GM12873 (cell line): ENCODE results near the gene LUC7L.

Experiments
- TF ChIP-seq, protein P1 (sequence below): IDR thresholded peaks from 2 replicates; pipeline ENCODE4 v1.5.1; 2012; ENCODE audit warnings: low read depth, mild to moderate bottlenecking, moderate library complexity, low read length, control low read depth; ENCODE audit not compliant: insufficient read depth; ENCODE audit errors: missing control alignments

LUC7L gene

DNA sequence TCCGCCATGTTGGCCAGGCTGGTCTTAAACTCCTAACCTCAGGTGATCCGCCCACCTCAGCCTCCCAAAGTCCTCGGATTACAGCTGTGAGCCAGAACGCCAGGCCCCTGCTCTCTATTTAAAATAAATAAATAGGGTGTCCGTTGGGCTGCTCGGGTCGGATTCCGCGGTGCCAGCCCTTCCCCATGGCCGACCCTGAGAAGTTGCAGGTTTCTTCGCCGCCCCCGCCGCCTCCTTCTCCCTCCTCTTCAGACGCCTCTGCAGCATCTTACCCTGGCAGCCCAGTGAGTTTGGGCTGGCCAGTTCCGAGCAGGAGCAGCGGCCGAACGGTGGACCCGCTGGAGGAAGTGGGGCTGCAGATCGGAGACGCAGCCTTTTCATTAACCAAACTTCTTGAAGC is 1.7 kb upstream of the LUC7L start:
- TF ChIP-seq, protein P1, sequence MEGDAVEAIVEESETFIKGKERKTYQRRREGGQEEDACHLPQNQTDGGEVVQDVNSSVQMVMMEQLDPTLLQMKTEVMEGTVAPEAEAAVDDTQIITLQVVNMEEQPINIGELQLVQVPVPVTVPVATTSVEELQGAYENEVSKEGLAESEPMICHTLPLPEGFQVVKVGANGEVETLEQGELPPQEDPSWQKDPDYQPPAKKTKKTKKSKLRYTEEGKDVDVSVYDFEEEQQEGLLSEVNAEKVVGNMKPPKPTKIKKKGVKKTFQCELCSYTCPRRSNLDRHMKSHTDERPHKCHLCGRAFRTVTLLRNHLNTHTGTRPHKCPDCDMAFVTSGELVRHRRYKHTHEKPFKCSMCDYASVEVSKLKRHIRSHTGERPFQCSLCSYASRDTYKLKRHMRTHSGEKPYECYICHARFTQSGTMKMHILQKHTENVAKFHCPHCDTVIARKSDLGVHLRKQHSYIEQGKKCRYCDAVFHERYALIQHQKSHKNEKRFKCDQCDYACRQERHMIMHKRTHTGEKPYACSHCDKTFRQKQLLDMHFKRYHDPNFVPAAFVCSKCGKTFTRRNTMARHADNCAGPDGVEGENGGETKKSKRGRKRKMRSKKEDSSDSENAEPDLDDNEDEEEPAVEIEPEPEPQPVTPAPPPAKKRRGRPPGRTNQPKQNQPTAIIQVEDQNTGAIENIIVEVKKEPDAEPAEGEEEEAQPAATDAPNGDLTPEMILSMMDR, result no peak

DNA sequence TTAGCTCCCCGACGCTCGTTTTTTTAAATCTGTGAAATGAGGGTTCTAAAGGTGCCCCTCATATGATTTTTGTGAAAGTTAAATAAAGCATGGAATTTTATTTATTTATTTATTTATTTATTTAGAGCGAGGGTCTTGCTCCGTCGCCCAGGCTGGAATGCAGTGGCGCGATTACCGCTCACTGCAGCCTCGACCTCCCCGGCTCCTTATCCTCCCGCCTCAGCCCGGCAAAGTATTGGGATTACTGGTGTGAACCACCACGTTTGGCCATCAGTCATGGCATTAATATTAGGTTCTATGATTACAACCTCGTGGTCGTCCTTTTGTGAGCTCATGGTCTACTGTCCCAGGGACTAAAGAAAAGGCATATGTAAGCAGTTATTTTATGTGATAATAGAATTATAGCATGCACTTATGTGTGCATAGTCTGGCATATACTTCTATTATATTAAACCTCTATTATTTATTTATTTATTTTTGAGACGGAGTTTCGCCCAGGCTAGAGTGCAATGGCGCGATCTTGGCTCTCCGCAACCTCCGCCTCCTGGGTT is 557 bp upstream of the LUC7L start:
- TF ChIP-seq, protein P1, result no peak

GRCh38 chr16:228151-228851 is 948 bp downstream of the LUC7L start:
- TF ChIP-seq, protein P1, result no peak

GRCh38 chr16:220021-220420 is 9.2 kb downstream of the LUC7L start:
- TF ChIP-seq, protein P1, result no peak

DNA sequence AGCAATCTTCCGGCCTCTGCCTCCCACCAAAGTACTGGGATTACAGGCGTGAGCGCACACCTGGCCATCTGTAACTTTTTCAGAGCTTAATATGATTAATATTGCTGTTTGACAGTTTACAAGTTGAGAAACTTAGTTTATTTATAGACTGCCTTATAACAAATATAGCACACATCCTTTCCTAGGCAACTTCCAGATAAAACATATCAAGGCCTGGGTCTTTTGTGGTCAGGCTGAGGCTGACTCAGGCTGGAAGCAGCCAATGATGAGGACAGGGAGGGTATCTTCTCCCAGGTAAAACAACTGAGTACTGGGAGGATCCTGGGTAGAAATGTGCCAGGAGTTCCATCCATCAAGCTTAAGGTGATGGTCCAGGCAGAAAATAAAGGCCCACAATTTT is 16.2 kb downstream of the LUC7L start:
- TF ChIP-seq, protein P1, result no peak

GRCh38 chr16:203246-203645 is 26.0 kb downstream of the LUC7L start:
- TF ChIP-seq, protein P1, result no peak

- TF ChIP-seq, protein P1, result no peak
Observed at GRCh38 chr16:200388-200787, 28.9 kb downstream of the LUC7L start.
